PC-3 (cell line): ENCODE results near the gene OSBPL2. TPM values are rescaled to one million over a fixed set of nuclear protein-coding genes. Genes with fewer than 3 reads are reported as not detected.
A peak's percentile ranks its signal among the peaks of the same experiment; 100 is the strongest.

Experiments
- ATAC-seq: fragments of 200-7000 bp; cut with Tn5 transposase; 2 replicates; pipeline ENCODE4 v1.9.1; 2020; ENCODE audit warnings: mild to moderate bottlenecking, moderate library complexity
- BruUV-seq: library from RNA; stranded (reverse); fragments of 400-500 nt; replicated peaks from 2 replicates; lab custom pipeline; 2021; lab: Mats Ljungman, UMichigan
- CTCF ChIA-PET: fragments of 300-600 bp; sonication (Branson Sonifier 250); formaldehyde crosslinking; loops from one replicate; lab custom pipeline; 2022; ENCODE audit warnings: antibody characterized with exemption; lab: Charles Lee
- POLR2A ChIA-PET: fragments of 300-600 bp; sonication (Branson Sonifier 250); formaldehyde crosslinking; loops from one replicate; lab custom pipeline; 2022; ENCODE audit warnings: antibody characterized with exemption; ENCODE audit not compliant: unreplicated experiment; lab: Charles Lee
- DNase-seq: peaks from one replicate; pipeline ENCODE4 v3.0.0-alpha.2; 2015
- H2AFZ ChIP-seq: fragments of 300-600 bp; sonication (generic); 2 replicates; pipeline ENCODE4 v1.6.0; 2016; ENCODE audit warnings: antibody characterized with exemption, low read length
- H3F3A ChIP-seq: fragments of 300-600 bp; sonication (generic); one replicate; pipeline ENCODE4 v1.6.0; 2017; ENCODE audit warnings: antibody characterized with exemption, low read length, control low read depth, mild to moderate bottlenecking; ENCODE audit not compliant: unreplicated experiment
- H3K27ac ChIP-seq: fragments of 300-600 bp; sonication (generic); 2 replicates; pipeline ENCODE4 v1.5.1; 2016; ENCODE audit warnings: mild to moderate bottlenecking, low read length
- H3K27me3 ChIP-seq: fragments of 300-600 bp; sonication (generic); 2 replicates; pipeline ENCODE4 v1.6.1; 2016; ENCODE audit warnings: low read length, mixed read lengths
- H3K36me3 ChIP-seq: fragments of 300-600 bp; sonication (generic); 2 replicates; pipeline ENCODE4 v1.6.1; 2016; ENCODE audit warnings: low read depth, mixed run types, low read length, mixed read lengths
- H3K4me1 ChIP-seq: fragments of 300-600 bp; sonication (generic); 2 replicates; pipeline ENCODE4 v1.5.1; 2016; ENCODE audit warnings: low read length; ENCODE audit not compliant: insufficient read depth
- H3K4me2 ChIP-seq: fragments of 300-600 bp; sonication (generic); 2 replicates; pipeline ENCODE4 v1.6.0; 2016; ENCODE audit warnings: low read length
- H3K4me3 ChIP-seq: fragments of 300-600 bp; sonication (generic); 2 replicates; pipeline ENCODE4 v1.5.1; 2016; ENCODE audit warnings: mild to moderate bottlenecking, low read length, mixed read lengths
- H3K79me2 ChIP-seq: fragments of 300-600 bp; sonication (generic); 2 replicates; pipeline ENCODE4 v1.6.1; 2017; ENCODE audit warnings: low read length, mixed read lengths
- H3K9ac ChIP-seq: fragments of 300-600 bp; sonication (generic); 2 replicates; pipeline ENCODE4 v1.6.0; 2016; ENCODE audit warnings: mild to moderate bottlenecking, low read length
- H3K9me2 ChIP-seq: fragments of 300-600 bp; sonication (generic); replicated peaks from 2 replicates; pipeline ENCODE4 v1.6.1; 2016; ENCODE audit warnings: mixed run types, low read length, mixed read lengths
- H3K9me3 ChIP-seq: fragments of 300-600 bp; sonication (generic); 2 replicates; pipeline ENCODE4 v1.6.1; 2016; ENCODE audit warnings: low read length, mixed read lengths
- H4K20me1 ChIP-seq: fragments of 300-600 bp; sonication (generic); 2 replicates; pipeline ENCODE4 v1.6.1; 2016; ENCODE audit warnings: low read length, mixed read lengths
- CTCF ChIP-seq: fragments of 300-600 bp; sonication (generic); conservative IDR thresholded peaks from 2 replicates; pipeline ENCODE4 v1.5.1; 2017; ENCODE audit warnings: antibody characterized with exemption, low read depth, mild to moderate bottlenecking, low read length
- EZH2 ChIP-seq: fragments of 300-600 bp; sonication (generic); IDR thresholded peaks from one replicate; pipeline ENCODE4 v1.6.1; 2017; ENCODE audit warnings: antibody characterized with exemption, mild to moderate bottlenecking, low read length; ENCODE audit not compliant: unreplicated experiment
- EZH2phosphoT487 ChIP-seq: fragments of 300-600 bp; sonication (generic); IDR thresholded peaks from 2 replicates; pipeline ENCODE4 v1.6.1; 2018; ENCODE audit warnings: mild to moderate bottlenecking, antibody characterized with exemption, low read length, borderline replicate concordance
- intact Hi-C: fragments of 100-400 bp; cut with micrococcal nuclease; formaldehyde crosslinking; loops from 2 replicates; pipeline ENCODE4 v1.9.0; 2023
- total RNA-seq: library from RNA; depleted of rRNA; stranded (reverse); fragments of >200 nt; gene quantifications from 2 replicates; pipeline ENCODE4 v1.2.3, GENCODE V29; 2014

Gene OSBPL2
- total RNA-seq, 1 experiment from 2014 or later, result 39.7 TPM

- H3K4me2 ChIP-seq, result no peak overlapping the region
- no peak overlapping the region for H3K27ac ChIP-seq
- no peaks in the 10 kb centered on the region for H3K27me3 ChIP-seq
- TSS peak; percentile 49 for BruUV-seq
- no peaks in the 10 kb centered on the region for H3K79me2 ChIP-seq
- no peaks in the 10 kb centered on the region for H3F3A ChIP-seq
- intact Hi-C loops, result no loop called here
- no peaks in the 10 kb centered on the region for H3K9me2 ChIP-seq
- H3K36me3 ChIP-seq, result peaks cover 64% of the 10 kb centered on the region
- POLR2A ChIA-PET, result interaction anchor here (0.6 kb wide), 1 partner anchor 12 kb away, joined by 3 read pairs; no protein-coding TSS in a partner anchor
- H2AFZ ChIP-seq, result no peak overlapping the region
- DNase-seq (no peak), ATAC-seq (no peak)
- no peaks in the 10 kb centered on the region for H3K4me1 ChIP-seq
- TF ChIP-seq EZH2phosphoT487 (no peak), CTCF (no peak), EZH2 (no peak)
- H3K9ac ChIP-seq, result no peak overlapping the region
- no peaks in the 10 kb centered on the region for H3K9me3 ChIP-seq
- CTCF ChIA-PET, result interaction anchor here (0.6 kb wide), 1 partner anchor 28 kb away, joined by 3 read pairs; no protein-coding TSS in a partner anchor
- H4K20me1 ChIP-seq, result no peaks in the 10 kb centered on the region; the same call in 1 of the 2 replicates
- H3K4me3 ChIP-seq, result no peak overlapping the region
Measured at GRCh38 chr20:62332989-62333819, 94.9 kb downstream of the OSBPL2 start.

GRCh38 chr20:62333820-62334595 is 95.7 kb downstream of the OSBPL2 start:
- Histone ChIP-seq H3K9me3 (no peaks in the 10 kb centered on the region), H3K9ac (no peak overlapping the region), H3K36me3 (peaks cover 62% of the 10 kb centered on the region), H3K79me2 (no peaks in the 10 kb centered on the region), H3K4me2 (no peak overlapping the region), H3K27me3 (no peaks in the 10 kb centered on the region), H3F3A (no peaks in the 10 kb centered on the region), H4K20me1 (no peaks in the 10 kb centered on the region; the same call in 1 of the 2 replicates), H3K27ac (no peak overlapping the region), H3K4me1 (no peaks in the 10 kb centered on the region), H3K4me3 (no peak overlapping the region), H3K9me2 (no peaks in the 10 kb centered on the region), H2AFZ (no peak overlapping the region)
- TF ChIP-seq CTCF (no peak), EZH2 (no peak), EZH2phosphoT487 (no peak)
- intact Hi-C loops, result no loop called here
- ChIA-PET CTCF (interaction anchor here (0.6 kb wide), 1 partner anchor 29 kb away, joined by 3 read pairs; no protein-coding TSS in a partner anchor), POLR2A (no interaction called here)
- BruUV-seq, result no TSS peak
- DNase-seq (no peak), ATAC-seq (no peak)
